OCI-M2 (cell line): ENCODE results near the gene PRKCB.
"Not testable (repeated sequence)": the region's sequence is repeated elsewhere in the genome, so short reads cannot be mapped to it uniquely, and the experiment has no call there.

Experiments used
- DNase-seq: peaks from one replicate; lab custom pipeline; 2025; ENCODE audit not compliant: unreplicated experiment; lab: John Stamatoyannopoulos, UW

Gene PRKCB

GRCh38 chr16:24075931-24076716 is 240.3 kb downstream of the PRKCB start:
- no peak for DNase-seq

DNA sequence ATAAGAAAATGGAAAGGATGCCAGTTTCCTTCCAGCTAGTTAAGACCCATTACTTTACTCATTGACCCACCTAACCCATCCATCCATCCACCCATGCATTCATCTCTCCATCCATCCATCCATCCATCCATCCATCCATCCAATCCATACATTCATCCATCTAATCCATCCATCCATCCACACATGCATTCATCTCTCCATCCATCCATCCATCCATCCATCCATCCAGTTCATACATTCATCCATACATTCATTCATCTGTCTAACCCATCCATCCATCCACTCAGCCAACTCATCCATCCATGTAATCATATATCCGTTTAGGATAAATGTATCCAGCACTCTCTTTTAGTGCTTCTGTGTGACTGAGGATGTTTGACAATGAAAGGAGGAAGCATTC is 241.5 kb downstream of the PRKCB start:
- DNase-seq: no peak

DNA sequence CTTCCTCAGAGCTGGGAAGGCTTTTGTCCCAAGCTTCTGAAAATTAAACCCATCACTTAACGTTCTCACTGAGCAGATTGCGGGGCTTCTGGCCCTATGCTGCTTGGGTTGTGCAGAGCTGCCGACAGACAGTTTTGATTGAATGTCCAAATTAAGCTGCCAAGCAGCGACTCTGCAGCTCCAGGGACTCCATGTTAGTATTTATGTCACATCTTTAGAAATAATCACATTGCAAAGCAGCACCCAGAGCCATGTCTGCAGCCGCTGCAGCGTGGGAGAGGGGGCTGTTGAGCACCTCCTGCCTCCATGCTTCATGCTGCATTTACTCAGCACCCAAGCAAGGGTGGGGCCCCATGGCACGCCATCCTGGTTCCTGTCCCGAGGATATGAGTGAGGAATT is 242.2 kb downstream of the PRKCB start:
- DNase-seq: no peak

GRCh38 chr16:24085666-24086065 is 249.9 kb downstream of the PRKCB start:
- DNase-seq: no peak

DNA sequence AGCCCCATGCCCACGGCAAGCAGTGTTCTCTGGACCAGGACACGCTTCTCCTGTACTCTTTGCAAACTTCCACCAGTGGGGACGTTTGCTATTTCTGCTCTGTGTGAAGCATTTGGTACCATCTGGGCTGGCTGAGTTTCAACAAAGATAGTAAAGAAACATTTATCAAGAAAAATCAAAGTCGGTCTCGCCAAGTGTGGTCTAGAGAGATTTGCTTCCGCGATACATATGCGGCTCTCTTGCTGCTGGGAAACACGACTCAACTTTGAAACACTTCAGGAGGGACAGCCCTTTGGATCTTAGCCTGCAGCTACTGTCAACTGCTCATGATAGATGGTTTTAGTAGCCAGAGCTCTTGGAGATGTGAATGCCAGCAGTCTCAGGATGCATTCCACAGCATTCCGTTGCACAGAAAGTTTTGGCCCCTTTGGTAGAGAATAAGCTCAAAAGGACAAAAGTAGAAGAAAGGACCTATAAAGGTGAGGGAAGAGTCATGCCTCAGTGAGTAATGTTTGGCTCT is 252.2 kb downstream of the PRKCB start:
- no peak for DNase-seq

DNA sequence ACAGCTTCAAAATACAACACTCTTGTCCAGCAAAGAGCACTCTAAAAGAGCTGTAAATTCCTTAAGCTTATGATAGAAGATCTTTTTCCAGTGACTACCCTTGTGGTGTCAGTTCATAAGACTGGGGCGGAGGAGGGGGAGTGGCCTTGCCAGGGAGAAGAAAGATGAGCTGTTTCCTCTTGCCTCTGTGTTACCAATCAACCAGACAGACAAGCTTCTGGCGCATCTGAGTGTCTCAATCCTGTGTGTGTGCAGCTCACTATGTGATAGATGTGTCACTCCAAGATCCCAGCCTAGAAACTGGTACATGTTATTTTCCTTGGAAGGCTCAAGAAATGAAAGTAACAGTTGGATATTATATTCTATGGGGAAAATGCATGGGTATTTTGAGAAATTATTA is 253.0 kb downstream of the PRKCB start:
- DNase-seq: no peak

DNA sequence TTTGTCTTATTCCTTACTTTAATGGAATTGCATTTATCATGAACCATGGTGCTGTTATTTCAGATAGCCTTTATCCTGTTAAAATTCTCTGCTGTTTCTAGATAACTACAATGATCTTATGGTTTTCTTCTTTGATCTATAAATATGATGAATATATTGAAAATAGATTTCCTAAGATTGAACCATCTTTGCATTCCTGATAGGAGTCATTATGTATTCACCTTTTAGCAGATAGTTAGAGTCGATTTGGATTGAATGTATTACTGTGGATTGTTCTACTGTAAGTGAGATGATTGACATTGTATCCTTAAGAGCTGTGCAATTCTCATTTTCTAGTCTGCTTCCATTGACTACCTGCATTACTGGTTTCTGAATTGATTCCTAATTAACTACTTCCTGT is 255.3 kb downstream of the PRKCB start:
- no peak for DNase-seq

- no peak for DNase-seq
These were observed 257.3 kb downstream of the PRKCB start for GRCh38 chr16:24093049-24093448.

DNA sequence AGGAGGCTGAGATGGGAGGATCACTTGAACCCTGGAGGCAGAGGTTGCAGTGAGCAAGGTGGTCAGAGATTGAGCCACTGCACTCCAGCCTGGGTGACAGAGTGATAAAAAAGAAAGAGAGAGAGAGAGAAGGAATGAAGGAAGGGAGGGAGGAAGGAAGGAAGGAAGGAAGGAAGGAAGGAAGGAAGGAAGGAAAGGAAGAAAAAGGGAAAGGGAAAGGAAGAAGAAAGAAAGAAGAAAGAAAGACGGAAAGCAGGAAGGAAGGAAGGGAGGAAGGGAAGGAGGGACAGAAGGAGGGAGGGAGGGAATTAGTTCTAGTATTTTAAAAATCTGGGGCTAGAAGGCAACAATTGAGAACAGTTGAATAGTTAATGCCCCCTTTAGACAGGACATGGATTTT is 258.9 kb downstream of the PRKCB start:
- DNase-seq: no peak

- no peak for DNase-seq
These were observed 263.1 kb downstream of the PRKCB start for GRCh38 chr16:24098896-24099295.

DNA sequence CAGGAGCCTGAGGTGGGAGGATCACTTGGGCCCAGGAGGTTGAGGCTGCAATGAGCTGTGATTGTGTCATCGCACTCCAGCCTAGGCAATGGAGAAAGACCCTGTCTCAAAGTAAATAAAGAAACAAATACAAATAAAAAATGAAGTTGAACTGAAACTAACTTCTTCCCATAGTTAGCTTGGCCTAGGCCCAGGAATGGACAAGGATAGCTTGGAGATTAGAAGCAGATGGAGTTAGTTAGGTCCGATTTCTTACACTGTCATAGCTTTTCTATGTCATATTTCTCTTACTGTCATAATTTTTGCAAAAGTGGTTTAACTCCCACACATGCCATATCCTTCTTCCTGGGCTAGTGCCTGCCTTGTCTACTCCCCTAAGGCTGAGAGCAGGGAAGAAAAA is 265.6 kb downstream of the PRKCB start:
- no peak for DNase-seq

DNA sequence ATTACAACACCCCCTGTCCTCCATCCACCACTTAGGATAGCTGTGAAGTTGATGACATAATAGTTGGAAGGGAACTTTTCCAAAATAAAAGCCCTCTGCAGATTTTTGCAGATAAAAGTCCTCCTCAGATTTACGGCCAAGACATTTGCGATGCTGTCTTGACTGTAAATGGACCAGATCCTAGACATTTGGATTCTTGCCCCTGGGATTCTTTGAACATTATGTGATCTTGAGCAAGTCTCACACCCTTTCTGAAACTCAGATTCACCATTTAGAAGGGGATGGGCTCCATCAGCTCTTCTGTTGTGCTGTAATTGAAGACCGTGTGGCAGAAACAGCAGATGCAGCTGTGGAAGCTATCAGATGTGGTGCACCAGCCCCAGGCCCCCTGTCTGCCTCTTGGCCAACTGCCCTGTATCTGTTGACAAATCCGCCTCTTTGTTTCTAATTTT is 266.5 kb downstream of the PRKCB start:
- no peak for DNase-seq

DNA sequence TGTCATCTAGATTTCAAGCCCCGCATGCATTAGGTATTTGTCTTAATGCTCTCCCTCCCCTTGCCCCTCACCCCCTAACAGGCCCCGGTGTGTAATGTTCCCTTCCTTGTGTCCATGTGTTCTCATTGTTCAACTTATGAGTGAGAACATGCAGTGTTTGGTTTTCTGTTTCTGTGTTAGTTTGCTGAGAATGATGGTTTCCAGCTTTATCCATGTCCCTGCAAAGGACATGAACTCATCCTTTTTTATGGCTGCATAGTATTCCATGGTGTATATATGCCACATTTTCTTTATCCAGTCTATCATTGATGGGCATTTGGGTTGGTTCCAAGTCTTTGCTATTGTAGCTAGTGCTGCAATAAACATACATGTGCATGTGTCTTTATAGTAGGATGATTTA is 269.7 kb downstream of the PRKCB start:
- not testable (repeated sequence) for DNase-seq

- not testable (repeated sequence) for DNase-seq
These were observed 272.3 kb downstream of the PRKCB start for GRCh38 chr16:24108090-24108489.

GRCh38 chr16:24111724-24112302 is 276.0 kb downstream of the PRKCB start:
- DNase-seq: no peak

- DNase-seq: no peak
These were observed 277.4 kb downstream of the PRKCB start for GRCh38 chr16:24113115-24113745.

DNA sequence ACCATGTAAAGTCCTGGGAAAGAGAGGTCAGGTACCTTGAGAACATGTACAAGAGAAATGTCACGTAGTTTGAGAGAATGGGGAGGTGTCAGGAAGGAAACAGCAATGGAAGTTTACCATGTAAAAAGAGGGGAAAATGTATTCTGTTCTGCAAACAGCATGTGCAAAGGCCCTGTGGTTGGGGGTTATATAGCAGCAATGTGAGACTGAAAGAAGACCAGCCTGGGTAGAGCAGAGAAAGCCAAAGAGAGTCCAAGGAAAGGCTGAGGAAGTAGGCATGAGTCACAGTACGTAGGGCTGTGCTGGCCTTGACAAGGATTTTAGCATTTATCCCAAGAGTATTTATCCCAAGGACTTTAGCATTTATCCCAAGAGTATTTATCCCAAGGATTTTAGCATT is 279.1 kb downstream of the PRKCB start:
- no peak for DNase-seq

- DNase-seq: no peak
These were observed 280.4 kb downstream of the PRKCB start for GRCh38 chr16:24116046-24116776.

DNA sequence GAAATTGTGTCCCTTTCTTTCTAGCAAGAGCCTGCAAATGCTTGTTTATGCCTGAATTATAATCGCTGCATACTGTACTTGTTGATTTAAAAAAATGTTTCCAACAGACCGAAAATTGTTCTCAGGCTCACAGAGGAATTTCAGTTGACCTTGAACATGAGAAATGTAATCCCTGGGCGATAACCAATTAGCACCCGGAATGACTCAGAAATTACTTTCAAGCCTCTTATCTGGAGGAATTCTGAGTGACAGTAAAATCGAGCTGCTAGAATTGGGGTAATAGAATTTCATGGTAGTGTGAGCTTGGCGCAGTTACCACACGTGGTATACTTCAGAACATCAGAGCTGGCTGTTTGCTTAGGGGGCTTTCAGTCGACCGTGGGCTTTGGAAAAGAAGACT is 281.2 kb downstream of the PRKCB start:
- DNase-seq: no peak

- no peak for DNase-seq
These were observed 281.9 kb downstream of the PRKCB start for GRCh38 chr16:24117680-24118079.

- no peak for DNase-seq
These were observed 282.5 kb downstream of the PRKCB start for GRCh38 chr16:24118126-24118821.
